A673 (cell line): ENCODE measurements around the gene SGF29.

ENCODE experiments used
- CTCF ChIP-seq: fragments of 300-800, 200-600 bp; sonication (generic); conservative IDR thresholded peaks from 2 replicates; pipeline ENCODE4 v1.5.1; 2017; ENCODE audit warnings: low read depth, mild to moderate bottlenecking, antibody characterized with exemption, low read length, moderate library complexity, mixed read lengths
- EZH2 ChIP-seq: fragments of 200-600 bp; sonication (generic); IDR thresholded peaks from 2 replicates; pipeline ENCODE4 v1.6.1; 2017; ENCODE audit warnings: borderline replicate concordance, low read depth, mild to moderate bottlenecking, mixed read lengths, antibody characterized with exemption, low read length; ENCODE audit not compliant: poor library complexity, severe bottlenecking

DNA sequence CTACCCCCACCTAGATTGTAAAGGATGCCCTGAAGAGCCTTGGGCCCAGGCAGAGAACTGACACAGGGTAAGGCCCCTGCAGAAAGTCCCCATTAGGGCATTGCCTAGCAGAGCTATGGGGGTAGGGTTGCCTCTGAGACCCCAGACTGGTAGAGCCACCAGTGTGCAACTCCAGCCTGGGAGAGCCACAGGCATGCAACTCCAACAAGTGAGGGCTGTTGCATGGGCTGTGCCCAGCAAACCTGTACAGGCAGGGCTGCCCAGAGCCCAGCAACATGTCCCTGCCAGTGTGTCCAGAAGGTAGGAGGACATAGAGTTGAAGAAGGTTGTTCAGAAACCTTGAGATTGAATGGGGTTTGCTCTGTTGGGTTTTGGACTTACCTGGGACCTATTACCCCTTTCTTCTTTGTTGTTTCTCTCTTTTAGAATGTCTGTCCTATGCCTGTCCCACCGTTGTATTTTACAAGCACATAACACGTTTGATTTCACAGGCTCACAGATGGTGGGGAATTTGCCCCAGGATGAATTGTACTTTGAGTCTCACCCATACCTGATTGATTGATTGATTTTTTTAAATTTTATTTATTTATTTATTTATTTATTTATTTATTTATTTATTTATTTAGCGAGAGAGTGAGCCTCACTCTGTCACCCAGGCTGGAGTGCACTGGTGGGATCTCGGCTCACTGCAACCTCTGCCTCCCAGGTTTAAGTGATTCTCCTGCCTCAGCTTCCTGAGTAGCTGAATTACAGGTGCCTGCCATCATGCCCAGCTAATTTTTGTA, 16.4 kb downstream of the SGF29 start:
- TF ChIP-seq CTCF (no peak), EZH2 (no peak)
